ENCODE results near the gene NAALADL2. TPM values are rescaled to one million over a fixed set of nuclear protein-coding genes. Genes with fewer than 3 reads are reported as not detected.

The NAALADL2 gene
- total and polyA plus RNA-seq, 2 of the 8 experiments (the other 6 are each of a cell fraction or from before 2014, with no cell fraction given), result 0.12 to 0.22 TPM

DNA sequence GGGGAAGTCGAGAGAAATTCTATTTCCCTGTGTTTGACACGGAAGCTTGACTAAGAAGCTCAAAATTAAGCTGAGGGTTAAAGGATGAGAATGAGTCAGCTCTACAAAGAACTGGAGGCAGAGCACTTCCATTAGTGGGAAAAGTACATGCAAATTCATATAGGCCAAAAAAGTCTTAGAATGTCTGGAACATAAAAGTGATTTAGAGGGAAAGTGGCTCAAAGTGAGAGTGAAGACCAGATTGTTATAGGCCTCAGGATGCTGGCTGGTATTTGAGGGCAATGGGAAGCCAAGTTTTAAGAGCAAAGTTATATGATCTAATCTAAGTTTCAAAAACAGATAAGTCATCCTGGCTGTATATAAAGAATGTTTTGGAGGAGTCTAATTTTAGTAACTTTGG, 857.3 kb downstream of the NAALADL2 start (continued):
- TF ChIP-seq RFX5 (IDR thresholded peaks at IDR 0.05; ENCODE audit: borderline replicate concordance, low read depth, low read length) (no peak), ASH2L (IDR thresholded peaks at IDR 0.05; ENCODE audit: low read length) (no peak), BACH1 (IDR thresholded peaks at IDR 0.05; ENCODE audit: low read length) (no peak)
